ENCODE data around the gene KIAA1328. TPM values are rescaled to one million over a fixed set of nuclear protein-coding genes. Genes with fewer than 3 reads are reported as not detected.

KIAA1328 gene
- total RNA-seq, 6 donors from 2014 or later, result 10.6 to 66.0 (median 28.8) TPM

DNA sequence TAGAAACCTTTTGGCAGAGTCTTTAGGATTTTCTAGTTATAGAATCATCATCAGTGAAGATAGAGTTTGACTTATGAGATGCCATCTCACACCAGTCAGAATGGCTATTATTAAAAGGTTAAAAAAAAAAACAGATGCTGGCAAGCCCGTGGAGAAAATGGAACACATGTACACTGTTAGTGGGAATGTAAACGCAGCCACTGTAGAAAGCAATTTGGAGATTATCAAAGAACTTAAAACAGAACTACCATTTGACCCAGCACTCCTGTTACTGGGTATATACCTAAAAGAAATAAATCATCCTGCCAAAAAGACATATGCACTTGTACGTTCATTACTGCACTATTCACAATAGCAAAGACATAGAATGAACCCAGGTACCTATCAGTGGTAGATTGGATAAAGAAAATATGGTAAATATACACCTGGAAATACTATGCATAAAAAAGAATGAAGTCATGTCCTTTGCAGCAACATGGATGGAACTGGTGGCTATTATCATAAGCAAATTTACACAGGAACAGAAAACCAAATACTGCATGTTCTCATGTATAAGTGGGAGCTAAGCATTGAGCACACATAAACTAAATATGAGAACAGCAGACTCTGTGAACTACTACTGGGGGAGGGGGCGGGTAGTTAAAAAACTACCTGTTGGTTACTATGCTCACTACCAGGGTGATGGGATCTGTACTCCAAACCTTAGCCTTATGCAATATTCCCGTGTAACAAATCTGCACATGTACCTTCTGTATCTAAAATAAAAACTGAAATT lies 279.0 kb downstream of the KIAA1328 start:
- no peak for DNase-seq
- Histone ChIP-seq H3K36me3 (no peaks in the 10 kb centered on the region), H3K9me3 (peaks cover 0 to 10% (median 3%) of the 10 kb centered on the region in 4 donors), H3K27me3 (no peaks in the 10 kb centered on the region), H3K4me3 (no peak overlapping the region), H3K4me1 (no peaks in the 10 kb centered on the region), H3K27ac (no peak overlapping the region)
- WGBS, 2 donors, result 65% methylated on average over 5 of the region's 5 CpGs
- TF ChIP-seq POLR2AphosphoS5 (IDR thresholded peaks at IDR 0.05) (no peak), POLR2A (IDR thresholded peaks at IDR 0.05) (no peak), EP300 (IDR thresholded peaks at IDR 0.05) (no peak)
- TF ChIP-seq, protein P1, sequence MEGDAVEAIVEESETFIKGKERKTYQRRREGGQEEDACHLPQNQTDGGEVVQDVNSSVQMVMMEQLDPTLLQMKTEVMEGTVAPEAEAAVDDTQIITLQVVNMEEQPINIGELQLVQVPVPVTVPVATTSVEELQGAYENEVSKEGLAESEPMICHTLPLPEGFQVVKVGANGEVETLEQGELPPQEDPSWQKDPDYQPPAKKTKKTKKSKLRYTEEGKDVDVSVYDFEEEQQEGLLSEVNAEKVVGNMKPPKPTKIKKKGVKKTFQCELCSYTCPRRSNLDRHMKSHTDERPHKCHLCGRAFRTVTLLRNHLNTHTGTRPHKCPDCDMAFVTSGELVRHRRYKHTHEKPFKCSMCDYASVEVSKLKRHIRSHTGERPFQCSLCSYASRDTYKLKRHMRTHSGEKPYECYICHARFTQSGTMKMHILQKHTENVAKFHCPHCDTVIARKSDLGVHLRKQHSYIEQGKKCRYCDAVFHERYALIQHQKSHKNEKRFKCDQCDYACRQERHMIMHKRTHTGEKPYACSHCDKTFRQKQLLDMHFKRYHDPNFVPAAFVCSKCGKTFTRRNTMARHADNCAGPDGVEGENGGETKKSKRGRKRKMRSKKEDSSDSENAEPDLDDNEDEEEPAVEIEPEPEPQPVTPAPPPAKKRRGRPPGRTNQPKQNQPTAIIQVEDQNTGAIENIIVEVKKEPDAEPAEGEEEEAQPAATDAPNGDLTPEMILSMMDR (IDR thresholded peaks at IDR 0.05), result no peak
- ATAC-seq (ENCODE audit: low FRiP score in 2 of 2), result peak in 1 of 2 donors; percentile 51

DNA sequence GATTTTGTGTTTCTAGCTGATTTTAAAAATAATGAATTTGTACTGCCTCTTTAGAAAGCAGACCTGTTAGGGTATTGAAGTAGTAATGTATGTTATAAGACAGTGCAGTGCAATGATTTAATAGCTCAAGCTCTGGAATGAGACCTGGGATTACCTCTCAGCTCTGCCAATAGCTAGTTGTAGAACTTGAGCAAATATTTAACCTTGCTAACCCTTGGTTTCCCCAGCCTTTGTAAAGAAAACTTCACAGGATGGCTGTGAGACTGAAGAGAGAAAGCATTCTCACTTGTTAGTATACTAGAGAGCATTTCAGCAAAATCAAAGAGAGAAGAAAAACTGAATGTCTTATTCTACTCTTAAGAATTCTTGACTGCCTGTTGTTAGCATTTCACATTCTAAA lies 293.9 kb downstream of the KIAA1328 start:
- no peaks in the 10 kb centered on the region for H3K9me3 ChIP-seq
- DNase-seq (no peak), ATAC-seq (ENCODE audit: low FRiP score in 2 of 2) (no peak)
- H3K27ac ChIP-seq, result no peak overlapping the region
- no peak for TF ChIP-seq POLR2AphosphoS5 (IDR thresholded peaks at IDR 0.05)
- no peaks in the 10 kb centered on the region for H3K4me1 ChIP-seq
- no peak overlapping the region for H3K4me3 ChIP-seq
- H3K27me3 ChIP-seq, result no peaks in the 10 kb centered on the region
- H3K36me3 ChIP-seq, result no peaks in the 10 kb centered on the region

DNA sequence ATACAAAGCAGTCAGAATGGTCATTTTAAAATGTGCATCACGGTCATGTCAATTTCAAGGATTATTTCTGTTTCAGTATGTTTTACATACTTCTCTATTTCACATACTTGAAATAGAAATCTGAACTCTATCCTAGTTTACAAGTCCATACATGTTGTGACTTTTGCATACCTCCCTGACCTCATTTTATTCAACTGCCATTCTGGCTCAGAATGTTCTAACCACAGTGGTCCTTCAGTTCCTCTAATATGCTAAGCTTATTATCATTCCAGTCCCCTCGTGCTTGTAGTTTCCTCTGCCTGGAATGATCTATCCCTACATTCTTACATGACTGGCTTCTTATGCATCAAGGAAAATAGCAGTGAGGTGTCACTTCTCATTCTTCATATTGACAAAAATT lies 295.6 kb downstream of the KIAA1328 start:
- TF ChIP-seq POLR2AphosphoS5 (IDR thresholded peaks at IDR 0.05) (no peak), POLR2A (IDR thresholded peaks at IDR 0.05) (no peak), EP300 (IDR thresholded peaks at IDR 0.05) (no peak)
- TF ChIP-seq, protein P1 (IDR thresholded peaks at IDR 0.05), result no peak
- DNase-seq (no peak), ATAC-seq (ENCODE audit: low FRiP score in 2 of 2) (no peak)
- H3K27ac ChIP-seq, result no peak overlapping the region
- no peak overlapping the region for H3K4me3 ChIP-seq
- no peaks in the 10 kb centered on the region for H3K4me1 ChIP-seq
- no peaks in the 10 kb centered on the region for H3K9me3 ChIP-seq
- no peaks in the 10 kb centered on the region for H3K27me3 ChIP-seq
- no peaks in the 10 kb centered on the region for H3K36me3 ChIP-seq
- WGBS, 2 donors, result 74 to 83% methylated on average over 2 of the region's 2 CpGs

DNA sequence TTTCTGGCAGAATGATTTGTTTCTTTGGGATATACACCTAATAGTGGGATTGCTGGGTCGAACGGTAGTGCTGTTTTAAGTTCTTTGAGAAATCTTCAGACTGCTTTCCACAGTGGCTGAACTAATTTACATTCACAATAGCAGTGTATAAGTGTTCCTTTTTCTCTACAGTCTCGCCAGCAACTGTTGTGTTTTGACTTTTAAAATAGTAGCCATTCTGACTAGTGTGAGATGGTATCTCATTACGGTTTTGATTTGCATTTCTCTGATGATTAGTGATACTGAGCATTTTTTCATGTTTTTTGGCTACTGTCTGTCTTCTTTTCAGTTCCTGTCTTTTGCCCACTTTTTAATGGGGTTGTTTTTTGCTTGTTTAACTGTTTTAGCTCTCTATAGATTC lies 306.2 kb downstream of the KIAA1328 start:
- no peak for ATAC-seq (ENCODE audit: low FRiP score in 2 of 2)
- Histone ChIP-seq H3K4me3 (no peak overlapping the region), H3K27me3 (no peaks in the 10 kb centered on the region), H3K36me3 (no peaks in the 10 kb centered on the region), H3K4me1 (no peaks in the 10 kb centered on the region), H3K9me3 (peaks cover 0 to 2% (median 0%) of the 10 kb centered on the region in 4 donors), H3K27ac (no peak overlapping the region)
- WGBS, 2 donors, result 87 to 94% methylated on average over 4 of the region's 4 CpGs
- TF ChIP-seq, protein P1 (IDR thresholded peaks at IDR 0.05), result no peak
- no peak for TF ChIP-seq POLR2AphosphoS5 (IDR thresholded peaks at IDR 0.05)
- no peak for TF ChIP-seq EP300 (IDR thresholded peaks at IDR 0.05)
- no peak for TF ChIP-seq POLR2A (IDR thresholded peaks at IDR 0.05)
- no peak for DNase-seq

DNA sequence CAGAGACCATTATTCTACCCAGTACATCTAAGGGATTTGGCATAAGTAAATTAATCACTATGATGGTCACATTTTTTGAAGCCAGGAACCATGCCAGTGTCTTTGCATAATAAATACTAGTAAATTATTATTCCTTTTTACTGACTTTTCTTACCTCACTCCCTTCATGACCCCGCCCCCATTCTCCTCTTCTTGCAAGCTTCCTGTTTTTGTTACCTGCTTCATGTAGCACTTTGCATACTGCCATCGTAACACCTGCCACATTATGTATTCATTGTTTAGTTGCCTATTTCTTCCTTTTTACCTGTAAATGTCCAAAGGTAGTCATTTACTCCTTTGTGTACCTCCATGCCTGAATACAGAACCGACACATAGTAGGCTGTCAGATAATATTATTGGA lies 309.5 kb downstream of the KIAA1328 start:
- no peak overlapping the region for H3K27ac ChIP-seq
- no peaks in the 10 kb centered on the region for H3K4me1 ChIP-seq
- TF ChIP-seq EP300 (IDR thresholded peaks at IDR 0.05) (no peak), POLR2AphosphoS5 (IDR thresholded peaks at IDR 0.05) (no peak), POLR2A (IDR thresholded peaks at IDR 0.05) (no peak)
- TF ChIP-seq, protein P1 (IDR thresholded peaks at IDR 0.05), result no peak
- no peaks in the 10 kb centered on the region for H3K27me3 ChIP-seq
- no peak overlapping the region for H3K4me3 ChIP-seq
- ATAC-seq (ENCODE audit: low FRiP score in 2 of 2), result no peak
- H3K36me3 ChIP-seq, result no peaks in the 10 kb centered on the region
- DNase-seq, result no peak
- H3K9me3 ChIP-seq, result peaks cover 0 to 2% (median 0%) of the 10 kb centered on the region in 4 donors
- 95 to 97% methylated on average over 3 of the region's 3 CpGs for WGBS, 2 donors

All from upper lobe of left lung (tissue), 6 donors.